Ectodermal cell (in vitro differentiated cells): ENCODE results near the gene ZNF595. TPM values are rescaled to one million over a fixed set of nuclear protein-coding genes. Genes with fewer than 3 reads are reported as not detected.
"Not testable (repeated sequence)": the region's sequence is repeated elsewhere in the genome, so short reads cannot be mapped to it uniquely, and the experiment has no call there.

Experiments used
- H3K27ac ChIP-seq: 2 replicates; pipeline ENCODE4 v1.7.0; 2013; ENCODE audit warnings: mild to moderate bottlenecking, low read depth, low read length; ENCODE audit not compliant: insufficient read depth, poor library complexity, severe bottlenecking
- H3K27me3 ChIP-seq: 2 replicates; pipeline ENCODE4 v1.7.0; 2013; ENCODE audit warnings: mild to moderate bottlenecking, low read length; ENCODE audit not compliant: insufficient read depth, control insufficient read depth, poor library complexity, severe bottlenecking
- H3K36me3 ChIP-seq: one replicate; pipeline ENCODE4 v1.7.0; 2013; ENCODE audit warnings: low read length; ENCODE audit not compliant: control insufficient read depth, insufficient read depth
- H3K4me1 ChIP-seq: one replicate; pipeline ENCODE4 v1.7.0; 2013; ENCODE audit warnings: low read length; ENCODE audit not compliant: control insufficient read depth, insufficient read depth
- H3K4me3 ChIP-seq: 2 replicates; pipeline ENCODE4 v1.7.0; 2013; ENCODE audit warnings: low read depth, low read length, control low read depth; ENCODE audit not compliant: insufficient read depth
- H3K9me3 ChIP-seq: 2 replicates; pipeline ENCODE4 v1.7.0; 2013; ENCODE audit warnings: mild to moderate bottlenecking, low read length, moderate library complexity; ENCODE audit not compliant: control insufficient read depth
- WGBS, 2 experiments: methylation state at CpG; one replicate each; pipeline ENCODE4 v1.1.7; 2013; ENCODE audit warnings: missing lambda C conversion rate in 2 of 2; 5-methylcytosine and 5-hydroxymethylcytosine counted together
- polyA plus RNA-seq, 4 experiments: library from polyadenylated mRNA; stranded (reverse); fragments of 50-300 nt; gene quantifications; one replicate each; pipeline ENCODE4 v1.2.3, GENCODE V29; 2013

Gene ZNF595
- 12.0 TPM for polyA plus RNA-seq (2013, experiment 1 of 4)
- 11.3 TPM for polyA plus RNA-seq (2013, experiment 2 of 4)
- 10.1 TPM for polyA plus RNA-seq (2013, experiment 3 of 4)
- 9.8 TPM for polyA plus RNA-seq (2013, experiment 4 of 4)

- H3K27ac ChIP-seq, result not testable (repeated sequence)
These were observed at the start of gene ZNF595 for GRCh38 chr4:52804-53479. Gene ZNF595, plus strand, starts transcription at chr4:53321. Its CDS starts 168 bp downstream, at chr4:53489.

GRCh38 chr4:9937-10870 is 42.9 kb upstream of the ZNF595 start:
- not testable (repeated sequence) for H3K27ac ChIP-seq, H3K4me1 ChIP-seq, H3K27me3 ChIP-seq, H3K4me3 ChIP-seq, H3K36me3 ChIP-seq, H3K9me3 ChIP-seq
- 94% methylated on average over 65 to 68 of the region's 90 CpGs for whole genome bisulfite sequencing, 2 experiments

More at GRCh38 chr4:52804-53479, at the start of gene ZNF595:
- not testable (repeated sequence) for H3K9me3 ChIP-seq, H3K4me1 ChIP-seq, H3K36me3 ChIP-seq, H3K27me3 ChIP-seq
- 65 to 73% methylated on average over 10 of the region's 29 CpGs for WGBS, 2 experiments
- peak within 1 kb of the TSS; percentile 29 for H3K4me3 ChIP-seq

- not testable (repeated sequence) for H3K9me3 ChIP-seq, H3K4me1 ChIP-seq, H3K36me3 ChIP-seq, H3K27ac ChIP-seq, H3K27me3 ChIP-seq, H3K4me3 ChIP-seq
- 89 to 94% methylated on average over 70 to 72 of the region's 123 CpGs for WGBS, 2 experiments
These were observed 41.9 kb upstream of the ZNF595 start for GRCh38 chr4:11095-11815.

GRCh38 chr4:11816-12417 is 41.2 kb upstream of the ZNF595 start:
- H3K9me3 ChIP-seq, H3K27ac ChIP-seq, H3K4me3 ChIP-seq, H3K4me1 ChIP-seq, H3K27me3 ChIP-seq, H3K36me3 ChIP-seq: not testable (repeated sequence)
- 83 to 84% methylated on average over 12 of the region's 21 CpGs for WGBS, 2 experiments

GRCh38 chr4:18128-18527 is 35.0 kb upstream of the ZNF595 start:
- not testable (repeated sequence) for H3K4me3 ChIP-seq, H3K27me3 ChIP-seq, H3K9me3 ChIP-seq, H3K27ac ChIP-seq, H3K4me1 ChIP-seq, H3K36me3 ChIP-seq
- WGBS, 2 experiments, result 48 to 67% methylated on average over 2 to 3 of the region's 3 CpGs

- not testable (repeated sequence) for H3K36me3 ChIP-seq, H3K4me3 ChIP-seq, H3K4me1 ChIP-seq, H3K9me3 ChIP-seq, H3K27ac ChIP-seq, H3K27me3 ChIP-seq
- 35 to 43% methylated on average over 1 of the region's 1 CpG for WGBS, 2 experiments
These were observed 34.5 kb upstream of the ZNF595 start for GRCh38 chr4:18589-18988.

GRCh38 chr4:22882-23281 is 30.2 kb upstream of the ZNF595 start:
- H3K27ac ChIP-seq, H3K9me3 ChIP-seq, H3K4me1 ChIP-seq, H3K36me3 ChIP-seq, H3K27me3 ChIP-seq, H3K4me3 ChIP-seq: not testable (repeated sequence)
- WGBS, 2 experiments, result 30 to 50% methylated on average over 2 of the region's 2 CpGs

- not testable (repeated sequence) for H3K27ac ChIP-seq, H3K4me3 ChIP-seq, H3K4me1 ChIP-seq, H3K9me3 ChIP-seq, H3K27me3 ChIP-seq, H3K36me3 ChIP-seq
- no CpG with 5 or more reads among the region's 1 CpG for WGBS, 2 experiments
These were observed 28.8 kb upstream of the ZNF595 start for GRCh38 chr4:24359-24758.

- not testable (repeated sequence) for H3K36me3 ChIP-seq, H3K27ac ChIP-seq, H3K4me3 ChIP-seq, H3K9me3 ChIP-seq, H3K4me1 ChIP-seq, H3K27me3 ChIP-seq
- 67 to 69% methylated on average over 2 of the region's 3 CpGs for WGBS, 2 experiments
These were observed 25.6 kb upstream of the ZNF595 start for GRCh38 chr4:27501-27900.
